Sigmoid colon (tissue), 4 donors: ENCODE measurements around the gene RASL10A.

Source experiments
- CTCF ChIP-seq, 4 experiments: fragments of 450-650 bp in 3 of 4; fragments of 200-600 bp in 1 of 4; IDR thresholded peaks; one replicate each; pipeline ENCODE4 v1.5.1; 2016 to 2019; ENCODE audit warnings: antibody characterized with exemption in 4 of 4, mild to moderate bottlenecking in 3 of 4, moderate library complexity in 2 of 4
- EP300 ChIP-seq, 4 donors: sonication (generic); formaldehyde crosslinking; IDR thresholded peaks; one replicate each; pipeline ENCODE4 v1.6.1; 2017; ENCODE audit warnings: antibody characterized with exemption in 4 of 4

- TF ChIP-seq CTCF (IDR thresholded peaks at IDR 0.05) = no peak
- TF ChIP-seq EP300 (IDR thresholded peaks at IDR 0.05) = no peak
Observed at GRCh38 chr22:29327089-29327764, 11.7 kb upstream of the RASL10A start.
